Renal pelvis (tissue), 4 donors: ENCODE data around the gene ARHGAP15. TPM values are rescaled to one million over a fixed set of nuclear protein-coding genes. Genes with fewer than 3 reads are reported as not detected.

Experiments
- DNase-seq: peaks from one replicate; pipeline ENCODE4 v3.0.0-alpha.2; 2013
- polyA plus RNA-seq, 3 donors: library from polyadenylated mRNA; unstranded; fragments of 120-200 nt; gene quantifications; one replicate each; pipeline ENCODE4 v1.2.1, GENCODE V29; 2013; ENCODE audit not compliant: insufficient read length in 3 of 3

The ARHGAP15 gene
- polyA plus RNA-seq, 3 donors, result 3.9 to 4.5 (median 4.3) TPM

- DNase-seq, result no peak
Measured at GRCh38 chr2:143341478-143341877, 212.3 kb downstream of the ARHGAP15 start.

- no peak for DNase-seq
Measured at GRCh38 chr2:143344780-143345179, 215.6 kb downstream of the ARHGAP15 start.

GRCh38 chr2:143345887-143346787, 216.9 kb downstream of the ARHGAP15 start:
- DNase-seq, result no peak

- DNase-seq, result no peak
Measured at GRCh38 chr2:143347271-143347695, 218.1 kb downstream of the ARHGAP15 start.

- DNase-seq, result no peak
Measured at GRCh38 chr2:143347901-143348414, 218.7 kb downstream of the ARHGAP15 start.

GRCh38 chr2:143354050-143354750, 225.0 kb downstream of the ARHGAP15 start:
- DNase-seq, result no peak

- no peak for DNase-seq
Measured at GRCh38 chr2:143355870-143356269, 226.7 kb downstream of the ARHGAP15 start.

- no peak for DNase-seq
Measured at GRCh38 chr2:143356336-143356735, 227.1 kb downstream of the ARHGAP15 start.

- no peak for DNase-seq
Measured at GRCh38 chr2:143356736-143357446, 227.7 kb downstream of the ARHGAP15 start.

- DNase-seq, result no peak
Measured at GRCh38 chr2:143357966-143358365, 228.7 kb downstream of the ARHGAP15 start.

- no peak for DNase-seq
Measured at GRCh38 chr2:143361346-143361745, 232.1 kb downstream of the ARHGAP15 start.

GRCh38 chr2:143371616-143372015, 242.4 kb downstream of the ARHGAP15 start:
- DNase-seq, result no peak

GRCh38 chr2:143375384-143375880, 246.2 kb downstream of the ARHGAP15 start:
- DNase-seq, result peak; percentile 11

- no peak for DNase-seq
Measured at GRCh38 chr2:143378996-143379395, 249.8 kb downstream of the ARHGAP15 start.

- no peak for DNase-seq
Measured at GRCh38 chr2:143379955-143380354, 250.7 kb downstream of the ARHGAP15 start.

GRCh38 chr2:143382573-143382972, 253.4 kb downstream of the ARHGAP15 start:
- no peak for DNase-seq

GRCh38 chr2:143383016-143383415, 253.8 kb downstream of the ARHGAP15 start:
- DNase-seq, result no peak

- no peak for DNase-seq
Measured at GRCh38 chr2:143384111-143384510, 254.9 kb downstream of the ARHGAP15 start.

GRCh38 chr2:143390171-143390570, 261.0 kb downstream of the ARHGAP15 start:
- DNase-seq, result no peak

GRCh38 chr2:143392358-143392757, 263.1 kb downstream of the ARHGAP15 start:
- DNase-seq, result no peak

GRCh38 chr2:143394062-143394461, 264.8 kb downstream of the ARHGAP15 start:
- DNase-seq, result no peak
